ENCODE measurements around the gene ZDHHC15.
"Not testable (repeated sequence)": the region's sequence is repeated elsewhere in the genome, so short reads cannot be mapped to it uniquely, and the experiment has no call there.

Gene ZDHHC15, protein sequence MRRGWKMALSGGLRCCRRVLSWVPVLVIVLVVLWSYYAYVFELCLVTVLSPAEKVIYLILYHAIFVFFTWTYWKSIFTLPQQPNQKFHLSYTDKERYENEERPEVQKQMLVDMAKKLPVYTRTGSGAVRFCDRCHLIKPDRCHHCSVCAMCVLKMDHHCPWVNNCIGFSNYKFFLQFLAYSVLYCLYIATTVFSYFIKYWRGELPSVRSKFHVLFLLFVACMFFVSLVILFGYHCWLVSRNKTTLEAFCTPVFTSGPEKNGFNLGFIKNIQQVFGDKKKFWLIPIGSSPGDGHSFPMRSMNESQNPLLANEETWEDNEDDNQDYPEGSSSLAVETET

DNA sequence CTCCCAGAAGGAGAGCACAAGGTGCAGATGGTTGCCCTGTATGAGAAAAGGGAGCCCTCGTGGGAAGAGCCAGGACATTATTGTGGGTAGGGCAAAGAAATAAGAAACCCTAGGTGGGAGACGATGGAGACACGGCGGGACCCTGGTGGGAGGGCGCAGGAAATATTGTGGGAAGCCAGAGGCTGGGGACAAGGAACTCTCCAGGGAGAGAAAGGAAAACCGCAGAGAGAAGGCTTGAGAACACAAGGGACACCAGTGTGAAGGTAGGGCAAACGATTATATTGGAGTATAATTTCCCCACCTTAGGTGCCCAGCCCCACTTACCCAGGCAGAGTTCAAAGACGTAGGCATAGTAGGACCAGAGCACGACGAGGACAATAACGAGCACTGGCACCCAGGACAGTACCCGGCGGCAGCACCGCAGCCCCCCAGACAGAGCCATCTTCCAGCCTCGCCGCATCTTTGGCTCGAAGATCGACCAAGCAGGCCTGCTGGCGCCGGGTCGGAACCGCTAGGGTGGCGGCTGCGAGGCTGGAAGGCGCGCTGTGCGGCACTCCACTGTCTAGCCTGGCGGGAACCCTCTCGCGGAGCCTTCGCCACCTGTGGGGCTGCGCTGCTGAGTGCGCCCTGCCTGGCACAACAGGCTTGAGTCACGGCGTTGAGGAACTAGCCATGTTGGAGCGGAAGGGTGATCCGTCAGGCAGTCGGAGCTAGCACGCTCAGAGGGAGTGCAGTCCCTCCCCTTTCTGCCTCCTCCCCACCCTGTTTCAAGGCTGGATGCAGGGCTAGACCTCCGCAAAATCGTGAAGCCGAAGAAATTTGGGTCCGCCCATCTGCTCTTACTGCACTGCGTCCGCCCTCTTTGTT is at the start of gene ZDHHC15:
Gene ZDHHC15 (minus strand): TSS at position 473 of the 867 bp plus-strand sequence. CDS start 13 bp downstream, at position 460.
- in situ Hi-C loops (cut with HindIII; ENCODE audit: low sequenced_read_pairs) = no loop called here

- in situ Hi-C loops (cut with HindIII; ENCODE audit: low sequenced_read_pairs) = not testable (repeated sequence)
Observed at GRCh38 chrX:75560544-75560943, 37.7 kb upstream of the ZDHHC15 start.

- in situ Hi-C loops (cut with HindIII; ENCODE audit: low sequenced_read_pairs) = no loop called here
Observed at GRCh38 chrX:75547783-75548182, 24.9 kb upstream of the ZDHHC15 start.

DNA sequence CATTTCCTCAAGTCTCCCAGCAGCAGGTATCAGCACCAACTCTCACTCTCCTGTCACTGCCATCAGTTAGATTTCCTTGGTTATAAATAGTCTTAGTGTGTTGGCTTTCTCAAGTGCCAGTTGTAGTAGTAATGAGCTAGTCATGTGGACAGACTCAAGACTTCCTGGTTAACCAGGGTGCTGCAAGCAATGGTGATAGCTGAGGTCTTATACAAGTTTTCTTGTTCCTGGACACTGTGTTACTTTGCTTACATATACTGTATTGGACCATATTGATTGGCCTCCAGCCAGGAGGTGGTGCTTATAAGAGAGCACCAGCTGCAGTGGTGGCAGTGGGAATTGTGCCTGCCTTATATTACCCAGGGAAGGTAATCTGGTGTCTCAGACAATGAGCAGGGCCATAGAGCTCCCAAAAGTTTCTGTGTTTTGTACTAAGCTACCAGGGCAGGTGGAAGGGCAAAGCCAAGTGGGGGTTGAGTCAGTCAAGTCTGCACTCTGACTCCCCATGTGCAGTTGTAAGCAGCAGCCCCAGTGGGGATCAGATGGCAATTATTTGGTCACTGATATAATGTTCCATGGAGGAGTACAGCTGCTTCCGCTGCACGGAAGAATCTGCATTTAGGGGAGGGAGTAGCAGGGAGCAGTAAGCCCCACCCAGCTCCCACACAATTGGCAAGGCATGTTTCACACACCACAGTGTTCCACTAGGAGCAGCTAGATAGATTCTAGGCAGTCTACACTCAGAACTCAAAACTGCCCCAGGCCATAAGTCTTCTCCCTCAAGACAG is 24.1 kb upstream of the ZDHHC15 start:
- in situ Hi-C loops (cut with HindIII; ENCODE audit: low sequenced_read_pairs) = no loop called here

DNA sequence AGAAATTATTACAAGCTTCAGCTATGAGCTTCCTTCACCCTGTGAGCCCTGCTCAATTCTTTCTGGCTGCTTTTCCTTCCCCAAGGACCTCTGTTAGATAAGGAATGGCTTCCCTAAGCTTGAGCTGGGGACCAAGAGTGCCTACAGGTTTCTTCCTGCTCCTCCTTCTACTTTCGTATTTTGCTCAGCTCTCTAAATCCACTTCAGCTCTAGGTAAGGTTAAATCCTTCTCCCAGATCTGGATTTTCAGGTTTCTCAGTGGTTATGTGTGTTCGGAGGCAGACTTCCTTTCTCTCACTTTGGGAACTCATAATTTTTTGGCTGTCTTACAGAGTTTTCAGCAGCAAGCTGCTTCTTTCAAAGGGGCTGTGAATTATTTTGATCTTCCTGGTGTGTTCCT is 21.9 kb upstream of the ZDHHC15 start:
- in situ Hi-C loops (cut with HindIII; ENCODE audit: low sequenced_read_pairs) = no loop called here

- in situ Hi-C loops (cut with HindIII; ENCODE audit: low sequenced_read_pairs) = no loop called here
Observed at GRCh38 chrX:75483933-75484332, 38.9 kb downstream of the ZDHHC15 start.

- in situ Hi-C loops (cut with HindIII; ENCODE audit: low sequenced_read_pairs) = not testable (repeated sequence)
Observed at GRCh38 chrX:75461780-75462179, 61.1 kb downstream of the ZDHHC15 start.

GRCh38 chrX:75421688-75422230 is 101.1 kb downstream of the ZDHHC15 start:
- in situ Hi-C loops (cut with HindIII; ENCODE audit: low sequenced_read_pairs) = no loop called here

DNA sequence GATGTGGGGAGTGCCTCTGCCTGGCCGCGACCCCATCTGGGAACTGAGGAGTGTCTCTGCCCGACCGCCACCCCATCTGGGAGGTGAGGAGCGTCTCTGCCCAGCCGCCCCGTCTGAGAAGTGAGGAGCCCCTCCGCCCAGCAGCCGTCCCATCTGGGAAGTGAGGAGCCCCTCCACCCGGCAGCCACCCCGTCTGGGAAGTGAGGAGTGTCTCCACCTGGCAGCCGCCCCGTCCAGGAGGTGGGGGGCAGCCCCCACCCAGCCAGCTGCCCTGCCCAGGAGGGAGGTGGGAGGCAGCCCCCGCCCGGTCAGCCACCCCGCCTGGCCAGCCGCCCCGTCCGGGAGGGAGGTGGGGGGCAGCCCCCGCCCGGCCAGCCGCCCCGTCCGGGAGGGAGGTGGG is 115.7 kb downstream of the ZDHHC15 start:
- in situ Hi-C loops (cut with HindIII; ENCODE audit: low sequenced_read_pairs) = not testable (repeated sequence)

DNA sequence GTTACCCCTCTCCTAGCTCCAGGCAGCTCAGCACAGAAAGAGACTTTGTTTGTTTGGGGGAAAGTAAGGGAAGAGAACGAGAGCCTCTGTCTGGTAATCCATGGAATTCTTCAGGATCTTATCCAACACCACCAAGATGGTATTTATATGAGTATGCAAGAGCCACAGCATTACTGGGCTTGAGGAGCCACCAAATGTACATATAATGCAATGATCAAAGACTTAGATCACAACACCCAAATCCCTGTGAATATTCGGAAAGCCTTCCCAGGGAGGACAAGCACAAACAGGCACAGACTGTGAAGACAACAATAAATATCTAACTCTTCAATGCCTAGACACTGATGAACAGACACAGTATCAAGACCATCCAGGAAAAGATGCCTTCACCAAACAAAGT is 132.4 kb downstream of the ZDHHC15 start:
- in situ Hi-C loops (cut with HindIII; ENCODE audit: low sequenced_read_pairs) = no loop called here

GRCh38 chrX:75369721-75370120 is 153.1 kb downstream of the ZDHHC15 start:
- in situ Hi-C loops (cut with HindIII; ENCODE audit: low sequenced_read_pairs) = no loop called here

GRCh38 chrX:75366861-75367260 is 156.0 kb downstream of the ZDHHC15 start:
- in situ Hi-C loops (cut with HindIII; ENCODE audit: low sequenced_read_pairs) = no loop called here

GRCh38 chrX:75365243-75365975 is 157.4 kb downstream of the ZDHHC15 start:
- in situ Hi-C loops (cut with HindIII; ENCODE audit: low sequenced_read_pairs) = no loop called here

- in situ Hi-C loops (cut with HindIII; ENCODE audit: low sequenced_read_pairs) = no loop called here
Observed at GRCh38 chrX:75361788-75362187, 161.0 kb downstream of the ZDHHC15 start.

DNA sequence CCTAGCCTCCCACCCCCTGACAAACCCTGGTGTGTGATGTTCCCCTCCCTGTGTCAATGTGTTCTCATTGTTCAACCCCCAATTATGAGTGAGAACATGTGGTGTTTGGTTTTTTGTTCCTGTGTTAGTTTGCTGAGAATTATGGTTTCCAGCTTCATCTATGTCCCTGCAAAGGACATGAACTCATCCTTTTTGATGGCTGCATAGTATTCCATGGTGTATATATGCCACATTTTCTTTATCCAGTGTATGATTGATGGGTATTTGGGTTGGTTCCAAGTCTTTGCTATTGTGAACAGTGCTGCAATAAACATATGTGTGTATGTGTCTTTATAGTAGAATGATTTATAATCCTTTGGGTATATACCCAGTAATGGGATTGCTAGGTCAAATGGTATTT is 174.2 kb downstream of the ZDHHC15 start:
- in situ Hi-C loops (cut with HindIII; ENCODE audit: low sequenced_read_pairs) = not testable (repeated sequence)

- in situ Hi-C loops (cut with HindIII; ENCODE audit: low sequenced_read_pairs) = no loop called here
Observed at GRCh38 chrX:75337525-75337924, 185.3 kb downstream of the ZDHHC15 start.

DNA sequence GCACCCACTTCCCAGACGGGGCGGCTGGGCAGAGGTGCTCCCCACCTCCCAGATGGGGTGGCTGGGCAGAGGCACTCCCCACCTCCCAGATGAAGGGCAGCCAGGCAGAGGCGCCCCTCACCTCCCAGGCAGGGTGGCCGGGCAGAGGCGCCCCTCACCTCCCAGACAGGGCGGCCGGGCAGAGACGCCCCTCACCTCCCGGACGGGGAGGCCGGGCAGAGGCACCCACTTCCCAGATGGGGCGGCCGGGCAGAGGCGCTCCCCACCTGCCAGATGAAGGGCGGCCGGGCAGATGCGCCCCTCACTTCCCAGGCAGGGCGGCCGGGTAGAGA is 187.7 kb downstream of the ZDHHC15 start:
- in situ Hi-C loops (cut with HindIII; ENCODE audit: low sequenced_read_pairs) = no loop called here

GRCh38 chrX:75334407-75335126 is 188.3 kb downstream of the ZDHHC15 start:
- in situ Hi-C loops (cut with HindIII; ENCODE audit: low sequenced_read_pairs) = not testable (repeated sequence)

DNA sequence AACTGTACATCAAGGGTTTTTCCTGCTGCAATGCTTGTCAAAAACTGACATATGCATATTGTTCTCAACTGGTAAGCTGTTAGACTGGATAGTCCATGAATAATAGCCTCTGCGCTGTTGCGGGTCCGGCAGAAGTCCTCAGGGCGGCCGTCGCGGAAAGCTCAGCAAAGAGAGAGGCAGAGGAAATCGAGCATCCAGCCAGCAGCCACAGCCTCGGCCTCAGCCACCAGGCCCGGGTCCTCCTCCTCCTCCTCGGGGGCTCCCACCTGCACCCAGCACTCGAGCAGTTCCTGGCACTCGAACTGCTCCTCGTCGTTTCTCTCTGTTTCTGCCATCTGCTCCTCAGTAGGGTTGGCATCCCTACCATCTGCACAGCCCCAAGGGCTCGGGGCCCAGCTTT is 195.2 kb downstream of the ZDHHC15 start:
- in situ Hi-C loops (cut with HindIII; ENCODE audit: low sequenced_read_pairs) = no loop called here

All from DLD1 (cell line).